ENCODE data around the gene PPP6R2.

DNA sequence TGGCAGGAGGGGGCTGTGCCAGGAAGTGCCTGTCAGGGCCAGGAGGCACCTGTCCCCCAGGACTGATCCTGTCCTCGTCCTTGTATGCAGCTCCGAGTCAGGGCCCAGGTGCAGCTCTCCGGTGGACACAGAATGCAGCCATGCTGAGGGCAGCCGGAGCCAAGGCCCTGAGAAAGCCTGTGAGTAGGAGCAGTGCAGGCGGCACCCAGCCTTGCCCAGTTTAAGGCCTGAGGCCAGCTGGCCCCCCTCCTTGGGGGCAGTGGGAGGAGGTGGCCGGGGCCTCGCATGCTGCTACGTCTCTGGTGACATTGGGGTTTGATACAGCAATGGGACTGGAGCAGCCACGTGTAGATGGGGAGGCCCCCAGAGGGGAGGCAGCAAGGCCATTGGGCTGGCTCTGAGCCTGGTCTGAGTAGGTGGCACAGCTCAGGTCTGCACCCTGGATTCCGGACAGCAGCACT is 96.8 kb downstream of the PPP6R2 start:
- TF ChIP-seq, protein P1, sequence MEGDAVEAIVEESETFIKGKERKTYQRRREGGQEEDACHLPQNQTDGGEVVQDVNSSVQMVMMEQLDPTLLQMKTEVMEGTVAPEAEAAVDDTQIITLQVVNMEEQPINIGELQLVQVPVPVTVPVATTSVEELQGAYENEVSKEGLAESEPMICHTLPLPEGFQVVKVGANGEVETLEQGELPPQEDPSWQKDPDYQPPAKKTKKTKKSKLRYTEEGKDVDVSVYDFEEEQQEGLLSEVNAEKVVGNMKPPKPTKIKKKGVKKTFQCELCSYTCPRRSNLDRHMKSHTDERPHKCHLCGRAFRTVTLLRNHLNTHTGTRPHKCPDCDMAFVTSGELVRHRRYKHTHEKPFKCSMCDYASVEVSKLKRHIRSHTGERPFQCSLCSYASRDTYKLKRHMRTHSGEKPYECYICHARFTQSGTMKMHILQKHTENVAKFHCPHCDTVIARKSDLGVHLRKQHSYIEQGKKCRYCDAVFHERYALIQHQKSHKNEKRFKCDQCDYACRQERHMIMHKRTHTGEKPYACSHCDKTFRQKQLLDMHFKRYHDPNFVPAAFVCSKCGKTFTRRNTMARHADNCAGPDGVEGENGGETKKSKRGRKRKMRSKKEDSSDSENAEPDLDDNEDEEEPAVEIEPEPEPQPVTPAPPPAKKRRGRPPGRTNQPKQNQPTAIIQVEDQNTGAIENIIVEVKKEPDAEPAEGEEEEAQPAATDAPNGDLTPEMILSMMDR (conservative IDR thresholded peaks at IDR 0.05; ENCODE audit: low read depth, low read length), result no peak
- no peak for TF ChIP-seq BHLHE40 (IDR thresholded peaks at IDR 0.05; ENCODE audit: low read depth, low read length)
- TF ChIP-seq RAD21 (IDR thresholded peaks at IDR 0.05; ENCODE audit: low read length), result no peak
- no peak for TF ChIP-seq SMC3 (IDR thresholded peaks at IDR 0.05; ENCODE audit: low read depth, low read length)
- no peak for TF ChIP-seq CHD1 (IDR thresholded peaks at IDR 0.05; ENCODE audit: low read depth, low read length)
- no peak for TF ChIP-seq MXI1 (IDR thresholded peaks at IDR 0.05; ENCODE audit: borderline replicate concordance, low read depth, low read length)
- TF ChIP-seq POLR2A (IDR thresholded peaks at IDR 0.05; ENCODE audit: low read depth, low read length), result no peak
- no peak for TF ChIP-seq NFE2L2 (IDR thresholded peaks at IDR 0.05; ENCODE audit: low read depth, low read length)
- no peak for TF ChIP-seq FOS (IDR thresholded peaks at IDR 0.05; ENCODE audit: low read depth, low read length)
- no peak for TF ChIP-seq CEBPB (IDR thresholded peaks at IDR 0.05; ENCODE audit: low read depth, low read length)
- TF ChIP-seq MAFK (IDR thresholded peaks at IDR 0.05; ENCODE audit: low read depth, low read length), result no peak
